Measurements from ENCODE around the gene SLC25A12. TPM values are rescaled to one million over a fixed set of nuclear protein-coding genes. Genes with fewer than 3 reads are reported as not detected.
A peak's percentile ranks its signal among the peaks of the same experiment; 100 is the strongest.

Gene SLC25A12
- total and polyA plus RNA-seq, 9 of the 15 experiments (the other 6 are each of a cell fraction or from before 2014, with no cell fraction given) = 13.5 to 36.5 (median 21.7) TPM

- CTCF ChIA-PET (ENCODE audit: low intra/inter-chr PET ratio) = no interaction called here
- Histone ChIP-seq H2AFZ (ENCODE audit: low read depth, low read length) (no peak overlapping the region), H3K9ac (ENCODE audit: insufficient read depth in 1 of 2, low read depth in 2 of 2, low read length in 2 of 2) (no peak overlapping the region), H3K4me2 (ENCODE audit: insufficient read depth, low read length) (no peak overlapping the region), H3K9me1 (ENCODE audit: control insufficient read depth, insufficient read depth, low read length) (no peaks in the 10 kb centered on the region), H4K20me1 (replicated peaks; ENCODE audit: control insufficient read depth, insufficient read depth, low read length) (no peaks in the 10 kb centered on the region), H3K79me2 (ENCODE audit: control insufficient read depth, insufficient read depth, low read length) (no peaks in the 10 kb centered on the region), H3K27me3 (ENCODE audit: control insufficient read depth in 2 of 2, insufficient read depth in 2 of 2, low read length in 2 of 2) (no peaks in the 10 kb centered on the region), H3K4me3 (no peak overlapping the region), H3K36me3 (ENCODE audit: control insufficient read depth, insufficient read depth, low read length) (peaks cover 42% of the 10 kb centered on the region), H3K4me1 (replicated peaks in 1 of 2; ENCODE audit: control insufficient read depth in 2 of 2, insufficient read depth in 2 of 2, low read length in 2 of 2) (no peaks in the 10 kb centered on the region), H3K9me3 (replicated peaks; ENCODE audit: control insufficient read depth, insufficient read depth, low read depth, low read length) (no peaks in the 10 kb centered on the region), H3K27ac (ENCODE audit: extremely low read depth, low read depth, low read length) (no peak overlapping the region)
- 80% methylated on average over 3 of the region's 3 CpGs for WGBS (ENCODE audit: insufficient coverage, low coverage, missing lambda C conversion rate)
- FAIRE-seq (no peak), DNase-seq (ENCODE audit: extremely low read depth in 1 of 4, low spot score in 3 of 4) (no peak), ATAC-seq (no peak)
- in situ Hi-C loops (cut with MboI) = no loop called here
- POLR2A ChIA-PET = interaction anchor here (1.2 kb wide), 1 partner anchor 9 kb away, joined by 4 read pairs; no protein-coding TSS in a partner anchor
- intact Hi-C loops (cut with micrococcal nuclease) = no loop called here
- no TSS peak for BruUV-seq (replicated peaks)
- TF ChIP-seq SIN3A (IDR thresholded peaks at IDR 0.05; ENCODE audit: borderline replicate concordance in 2 of 2, control insufficient read depth in 1 of 2, low read depth in 2 of 2, low read length in 2 of 2) (no peak), FOSL1 (tag; conservative IDR thresholded peaks at IDR 0.05) (no peak), E2F6 (IDR thresholded peaks at IDR 0.05; ENCODE audit: borderline replicate concordance in 1 of 2, extremely low read depth in 1 of 2, insufficient read depth in 1 of 2, insufficient read length in 1 of 2, low read depth in 1 of 2, low read length in 1 of 2, poor library complexity in 1 of 2, severe bottlenecking in 1 of 2) (no peak), TFE3 (CRISPR knock-in tag; IDR thresholded peaks at IDR 0.05) (no peak), MAFF (IDR thresholded peaks at IDR 0.05; ENCODE audit: low read length) (no peak), EP400 (IDR thresholded peaks at IDR 0.05) (no peak), BRF1 (IDR thresholded peaks at IDR 0.05; ENCODE audit: borderline replicate concordance, extremely low read depth, insufficient read length) (no peak), DPF2 (IDR thresholded peaks at IDR 0.05) (no peak), ELF2 (CRISPR knock-in tag; IDR thresholded peaks at IDR 0.05) (no peak), HINFP (tag; conservative IDR thresholded peaks at IDR 0.05; ENCODE audit: low read depth) (no peak), HNRNPL (IDR thresholded peaks at IDR 0.05; ENCODE audit: low read depth, low read length) (no peak), SMAD3 (CRISPR knock-in tag; conservative IDR thresholded peaks at IDR 0.05) (no peak), PBX2 (CRISPR knock-in tag; IDR thresholded peaks at IDR 0.05; ENCODE audit: low read depth) (no peak), PBX2 (tag; conservative IDR thresholded peaks at IDR 0.05; ENCODE audit: low read depth) (peak; percentile 78)
Observed at GRCh38 chr2:171785450-171785849, 108.6 kb downstream of the SLC25A12 start.

Data from K562 (cell line).